ENCODE measurements around the gene KLF6. TPM values are rescaled to one million over a fixed set of nuclear protein-coding genes. Genes with fewer than 3 reads are reported as not detected.

The KLF6 gene
- polyA plus RNA-seq, 10 donors = 77.7 to 130 (median 99.0) TPM

DNA sequence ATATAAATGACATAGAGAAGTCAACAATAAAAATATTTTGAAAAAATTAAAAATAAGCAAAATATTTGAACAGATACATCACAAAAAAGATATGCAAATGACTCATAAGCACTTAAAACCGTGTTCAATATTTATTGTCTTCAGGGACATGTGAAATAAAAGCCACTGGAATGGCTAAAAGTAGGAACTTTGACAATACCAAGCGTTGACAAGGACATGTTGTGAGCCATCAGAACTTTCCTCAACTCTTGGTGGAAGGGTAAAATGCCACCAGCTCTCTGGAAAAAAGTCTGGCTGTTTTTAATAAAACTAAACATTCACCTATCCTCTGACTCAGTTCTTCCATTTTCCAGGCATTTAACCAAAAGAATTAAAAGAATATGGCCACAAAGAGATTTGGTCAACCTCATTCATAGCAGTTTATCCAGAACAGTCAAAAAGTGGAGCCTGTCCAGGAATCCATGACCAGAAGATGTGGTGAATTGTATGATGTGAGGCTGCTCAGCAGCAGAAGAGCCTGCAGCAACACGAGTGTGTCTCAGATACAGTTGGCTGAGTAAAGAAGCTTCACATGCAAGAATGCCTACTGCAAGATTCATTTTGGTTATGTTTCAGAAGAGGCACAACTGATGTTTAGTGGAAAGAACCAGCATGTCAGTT lies 7.1 kb upstream of the KLF6 start:
- DNase-seq = no peak

GRCh38 chr10:3790858-3791257 lies 5.8 kb upstream of the KLF6 start:
- DNase-seq = no peak

GRCh38 chr10:3790272-3790671 lies 5.3 kb upstream of the KLF6 start:
- DNase-seq = no peak

GRCh38 chr10:3789621-3790020 lies 4.6 kb upstream of the KLF6 start:
- no peak for DNase-seq

DNA sequence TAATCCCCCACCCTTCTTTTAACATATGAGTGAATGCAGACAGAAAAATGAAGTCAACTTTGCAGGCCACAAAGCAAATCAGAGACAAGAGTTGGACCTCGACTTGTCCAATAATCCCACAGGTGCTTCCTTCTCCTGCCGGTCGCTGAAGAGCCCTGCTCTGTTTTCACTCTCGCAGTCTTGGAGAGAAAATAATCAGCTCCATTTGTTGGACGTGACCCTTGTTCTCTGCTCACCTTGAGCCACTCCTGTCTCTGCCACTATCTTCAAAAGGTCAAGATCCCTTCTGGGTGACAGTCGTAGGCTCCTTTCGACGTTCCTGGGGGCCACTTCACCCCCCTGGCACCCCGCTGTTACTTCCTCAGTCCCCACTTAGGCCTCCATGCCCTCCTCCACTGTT lies 2.8 kb upstream of the KLF6 start:
- no peak for DNase-seq

GRCh38 chr10:3787016-3787400 lies 2.0 kb upstream of the KLF6 start:
- DNase-seq = no peak

- peak in 1 of 3 donors; percentile 49 for DNase-seq
Observed at GRCh38 chr10:3786295-3787015, 1.4 kb upstream of the KLF6 start.

GRCh38 chr10:3785851-3786271 lies 852 bp upstream of the KLF6 start:
- peak in 2 of 3 donors; percentile 71 to 88 for DNase-seq

DNA sequence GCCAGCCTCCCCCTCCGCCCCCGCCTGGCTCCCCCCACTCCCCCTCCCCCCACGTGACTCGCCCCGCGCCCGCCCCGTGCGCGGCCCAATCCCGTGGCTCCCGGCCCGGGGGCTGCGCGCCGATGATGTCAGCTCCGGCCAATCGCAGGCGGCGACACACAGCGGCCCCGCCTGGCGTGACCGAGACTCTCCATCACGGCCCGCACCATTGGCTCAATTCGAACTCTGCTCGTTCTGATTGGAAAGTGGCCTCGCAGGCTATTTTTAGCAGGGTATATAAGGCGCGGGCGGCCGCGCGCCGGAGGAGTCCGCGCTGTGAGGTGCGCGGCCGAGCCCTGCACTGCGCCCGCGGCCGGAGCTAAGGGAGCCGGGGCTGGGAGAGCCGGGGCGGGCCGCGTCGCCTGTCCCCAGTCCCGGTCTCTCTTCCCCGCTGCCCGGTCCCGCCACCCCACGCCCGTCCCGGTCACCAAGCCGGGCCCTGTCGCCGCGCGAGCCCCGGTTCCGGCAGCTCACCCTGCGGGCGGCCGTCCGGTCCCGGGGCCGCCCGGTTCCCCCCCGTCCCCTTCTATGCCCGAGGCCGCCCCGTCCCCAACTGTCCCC lies 342 bp upstream of the KLF6 start:
- DNase-seq = peak; percentile 99 to 100 (median 100)

- peak; percentile 84 to 94 (median 90) for DNase-seq
Observed at GRCh38 chr10:3783682-3784432, 1.2 kb downstream of the KLF6 start.

GRCh38 chr10:3783316-3783681 lies 1.7 kb downstream of the KLF6 start:
- DNase-seq = peak; percentile 81 to 92 (median 84)

DNA sequence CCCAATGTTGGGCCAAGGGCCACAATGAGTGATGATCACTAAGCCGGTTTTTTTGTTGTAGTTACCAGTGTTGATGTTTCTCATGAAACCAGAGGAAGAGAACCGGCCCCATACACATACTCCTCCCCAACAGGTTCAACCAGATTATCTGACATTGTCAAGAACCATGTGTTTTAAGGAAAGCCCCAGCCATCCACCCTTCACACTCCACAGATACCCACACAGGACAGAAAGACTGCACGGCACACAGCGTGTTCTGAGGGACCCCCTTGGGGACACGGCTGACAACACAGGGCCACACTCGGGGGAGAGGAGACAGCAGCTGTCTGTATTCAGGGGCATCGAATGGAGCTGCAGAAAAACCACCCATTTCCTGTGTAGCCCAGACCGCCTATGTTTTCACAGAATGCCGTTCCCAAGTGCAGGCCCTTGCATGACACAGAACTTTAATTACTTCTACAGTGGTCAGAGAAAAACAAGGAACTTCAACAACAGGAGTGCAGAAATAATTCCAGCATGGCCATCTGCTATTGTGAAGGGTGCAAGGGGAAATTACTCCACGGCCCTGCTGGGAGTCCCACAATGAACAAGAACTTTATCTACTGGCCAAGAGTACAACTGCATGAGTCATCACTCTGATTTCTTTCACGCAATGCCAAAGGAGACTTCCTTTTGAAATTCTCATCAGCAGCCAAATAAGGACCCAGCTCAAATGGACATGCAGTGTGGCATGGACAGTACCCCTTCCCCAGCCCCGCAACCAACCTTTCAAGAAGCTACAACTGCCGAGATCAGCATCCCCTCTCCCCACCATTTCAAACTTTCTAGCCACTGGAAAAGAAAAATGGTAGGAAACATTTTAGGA lies 2.3 kb downstream of the KLF6 start:
- DNase-seq = peak; percentile 81 to 92 (median 91)

DNA sequence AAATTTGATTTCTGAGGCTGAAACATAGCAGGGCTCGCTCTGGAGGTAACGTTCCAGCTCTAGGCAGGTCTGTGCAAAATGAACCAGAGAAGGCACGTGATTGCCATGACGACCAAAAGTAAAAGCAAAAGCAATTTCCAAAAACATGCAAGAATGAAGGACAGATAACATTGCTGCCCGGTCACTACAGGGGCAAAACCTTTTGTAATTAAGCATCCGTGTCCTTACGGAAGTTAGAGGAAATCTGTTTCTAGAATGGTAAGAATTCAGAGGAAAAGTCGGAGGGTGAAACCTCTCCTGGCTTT lies 2.9 kb downstream of the KLF6 start:
- DNase-seq = peak in 1 of 3 donors; percentile 80

GRCh38 chr10:3781468-3782145 lies 3.4 kb downstream of the KLF6 start:
- DNase-seq = peak in 1 of 3 donors; percentile 49

DNA sequence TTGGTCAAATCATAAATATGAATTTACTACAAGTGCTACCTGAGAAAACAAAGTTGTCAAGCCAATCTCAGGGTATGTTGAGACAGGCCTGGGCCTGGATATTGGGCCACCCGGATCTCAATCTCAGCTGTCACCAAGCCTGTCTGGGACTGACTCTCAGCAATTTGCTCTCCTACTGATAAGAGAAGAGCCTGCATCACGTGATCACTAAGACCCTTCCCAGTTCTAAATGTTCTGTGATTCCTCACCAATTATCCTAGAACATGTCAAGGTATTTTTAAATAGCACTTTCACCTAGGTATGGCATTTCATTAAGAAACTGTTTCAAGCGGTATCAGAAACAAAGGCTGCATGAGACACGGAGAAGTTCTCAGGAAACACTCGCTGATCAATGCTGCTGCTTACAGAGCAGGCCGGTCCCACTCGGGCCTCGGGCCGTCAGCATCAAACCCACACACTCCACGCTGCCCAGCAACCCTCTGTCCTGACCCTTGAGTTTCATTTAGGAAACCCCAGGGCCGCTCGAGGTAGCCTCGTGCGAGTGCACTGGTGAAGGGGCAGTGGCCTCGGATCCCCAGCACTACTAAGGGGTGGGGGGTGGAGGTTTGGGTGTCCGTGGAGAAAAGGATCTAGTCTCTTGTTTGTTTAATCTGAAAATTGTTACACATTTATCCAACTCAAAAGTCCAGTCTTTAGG lies 4.1 kb downstream of the KLF6 start:
- no peak for DNase-seq

DNA sequence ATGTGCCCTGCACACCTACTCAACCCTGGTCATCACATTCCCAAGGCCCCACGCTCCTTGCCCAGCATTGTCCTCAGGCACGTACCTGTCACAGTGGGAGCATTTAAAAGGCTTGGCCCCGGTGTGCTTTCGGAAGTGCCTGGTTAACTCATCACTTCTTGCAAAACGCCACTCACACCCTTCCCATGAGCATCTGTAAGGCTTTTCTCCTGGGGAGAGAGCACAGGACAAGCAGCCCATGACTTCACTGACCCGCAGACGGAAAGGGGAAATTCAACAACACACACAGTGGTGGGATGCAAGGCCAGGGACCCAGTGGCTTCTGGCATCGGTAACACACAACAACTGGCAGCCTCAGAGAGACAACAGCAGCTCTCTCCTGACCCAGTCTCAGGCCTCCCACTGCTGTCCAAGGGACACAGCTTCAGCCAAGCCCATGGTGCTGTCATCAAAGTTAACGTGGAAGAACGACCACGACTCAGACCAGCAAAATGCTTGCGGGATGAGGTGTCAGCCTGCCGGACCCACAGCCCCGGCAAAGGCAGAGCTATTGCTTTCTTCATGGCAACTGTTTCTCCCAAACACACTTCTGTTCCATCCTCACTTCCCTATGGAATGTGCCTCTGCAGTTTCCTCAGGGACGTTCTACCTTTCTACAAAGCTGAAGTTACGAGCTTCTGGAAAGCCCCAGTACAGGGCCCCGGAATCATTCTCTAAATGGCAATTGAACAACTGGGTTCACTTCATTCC lies 4.8 kb downstream of the KLF6 start:
- peak in 1 of 3 donors; percentile 47 for DNase-seq

GRCh38 chr10:3779158-3779741 lies 5.8 kb downstream of the KLF6 start:
- DNase-seq = no peak

GRCh38 chr10:3778692-3779157 lies 6.3 kb downstream of the KLF6 start:
- DNase-seq = no peak
